ENCODE data around the gene SGTB.

SGTB gene

GRCh38 chr5:65620021-65620420, 101.9 kb downstream of the SGTB start:
- Histone ChIP-seq H3K4me1 (peaks cover 0 to 39% (median 22%) of the 10 kb centered on the region in 4 donors), H3K4me3 (no peak overlapping the region), H3K27ac (no peak overlapping the region), H3K9me3 (no peaks in the 10 kb centered on the region), H3K27me3 (no peaks in the 10 kb centered on the region), H3K36me3 (peaks cover 12 to 19% (median 12%) of the 10 kb centered on the region in 3 donors)
- DNase-seq, result no peak
- TF ChIP-seq, protein P1, sequence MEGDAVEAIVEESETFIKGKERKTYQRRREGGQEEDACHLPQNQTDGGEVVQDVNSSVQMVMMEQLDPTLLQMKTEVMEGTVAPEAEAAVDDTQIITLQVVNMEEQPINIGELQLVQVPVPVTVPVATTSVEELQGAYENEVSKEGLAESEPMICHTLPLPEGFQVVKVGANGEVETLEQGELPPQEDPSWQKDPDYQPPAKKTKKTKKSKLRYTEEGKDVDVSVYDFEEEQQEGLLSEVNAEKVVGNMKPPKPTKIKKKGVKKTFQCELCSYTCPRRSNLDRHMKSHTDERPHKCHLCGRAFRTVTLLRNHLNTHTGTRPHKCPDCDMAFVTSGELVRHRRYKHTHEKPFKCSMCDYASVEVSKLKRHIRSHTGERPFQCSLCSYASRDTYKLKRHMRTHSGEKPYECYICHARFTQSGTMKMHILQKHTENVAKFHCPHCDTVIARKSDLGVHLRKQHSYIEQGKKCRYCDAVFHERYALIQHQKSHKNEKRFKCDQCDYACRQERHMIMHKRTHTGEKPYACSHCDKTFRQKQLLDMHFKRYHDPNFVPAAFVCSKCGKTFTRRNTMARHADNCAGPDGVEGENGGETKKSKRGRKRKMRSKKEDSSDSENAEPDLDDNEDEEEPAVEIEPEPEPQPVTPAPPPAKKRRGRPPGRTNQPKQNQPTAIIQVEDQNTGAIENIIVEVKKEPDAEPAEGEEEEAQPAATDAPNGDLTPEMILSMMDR (IDR thresholded peaks at IDR 0.05), result no peak
- intact Hi-C loops (cut with DNase I; ENCODE audit: low total_unique reads), result loop anchor here (5.0 to 10.0 kb wide), 4 partner anchors 58 to 525 kb away; partner anchors contain the start of genes CENPK, ERBIN, NLN and PPWD1
